ENCODE results near the gene ZNF429. TPM values are rescaled to one million over a fixed set of nuclear protein-coding genes. Genes with fewer than 3 reads are reported as not detected.

ZNF429 gene
- total RNA-seq, 1 donor from 2014 or later = 6.3 TPM

DNA sequence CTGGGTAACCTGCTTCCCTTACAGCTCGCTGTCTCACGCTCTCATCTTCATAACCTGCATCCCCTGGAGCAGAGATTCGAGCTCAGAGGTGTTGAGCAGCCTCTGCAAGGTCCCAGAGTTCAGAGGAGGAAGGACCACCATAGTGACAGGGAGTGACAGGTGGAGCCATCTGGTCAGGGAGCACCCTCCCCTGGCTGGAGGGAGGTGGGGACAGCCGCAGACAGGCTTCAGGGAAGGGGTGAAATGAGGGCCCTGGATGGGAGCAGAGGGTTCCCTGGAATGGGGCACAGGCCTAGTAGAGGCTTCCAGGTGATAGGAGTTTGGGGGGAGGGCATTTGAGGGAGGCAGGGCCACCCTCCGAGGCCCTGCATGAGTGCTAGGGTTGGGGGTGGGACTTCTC lies 82.1 kb downstream of the ZNF429 start:
- H3K4me3 ChIP-seq (ENCODE audit: low read depth, low read length) = no peak overlapping the region
- peaks cover 2% of the 10 kb centered on the region for H3K27me3 ChIP-seq (ENCODE audit: control insufficient read depth, insufficient read depth, low read length)
- H3K36me3 ChIP-seq (ENCODE audit: control insufficient read depth, insufficient read depth, low read length) = no peaks in the 10 kb centered on the region
- no peak for TF ChIP-seq CTCF (IDR thresholded peaks at IDR 0.05; ENCODE audit: insufficient read depth, low read length, poor library complexity, severe bottlenecking)
- no peak for DNase-seq (ENCODE audit: low read depth)

DNA sequence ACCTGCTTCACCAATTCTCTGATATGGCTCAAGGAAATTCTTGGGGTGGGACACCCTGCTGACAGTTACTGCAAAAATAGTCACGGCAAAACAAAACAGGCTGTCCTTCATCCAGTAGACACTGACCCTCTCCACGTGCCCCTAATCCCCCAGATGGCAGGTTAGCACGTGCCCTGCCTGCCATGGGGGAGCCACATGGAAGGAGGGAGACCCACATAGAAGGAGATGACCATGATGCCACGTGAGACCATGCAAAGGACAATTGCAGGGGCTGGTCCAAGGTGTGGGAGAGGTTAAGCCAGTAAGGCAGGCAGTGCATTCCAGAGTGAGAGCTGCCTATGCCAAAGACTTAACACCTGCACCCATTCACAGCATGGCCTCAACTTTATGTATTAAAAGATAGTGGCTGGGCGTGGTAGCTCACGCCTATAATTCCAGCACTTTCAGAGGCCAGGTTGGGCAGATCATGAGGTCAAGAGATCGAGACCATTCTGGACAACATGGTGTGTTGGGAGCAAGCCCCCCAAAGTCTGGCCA lies 82.7 kb downstream of the ZNF429 start:
- Histone ChIP-seq H3K27me3 (ENCODE audit: control insufficient read depth, insufficient read depth, low read length) (peaks cover 2% of the 10 kb centered on the region), H3K36me3 (ENCODE audit: control insufficient read depth, insufficient read depth, low read length) (no peaks in the 10 kb centered on the region), H3K4me3 (ENCODE audit: low read depth, low read length) (no peak overlapping the region)
- DNase-seq (ENCODE audit: low read depth) = no peak
- TF ChIP-seq CTCF (IDR thresholded peaks at IDR 0.05; ENCODE audit: insufficient read depth, low read length, poor library complexity, severe bottlenecking) = no peak

DNA sequence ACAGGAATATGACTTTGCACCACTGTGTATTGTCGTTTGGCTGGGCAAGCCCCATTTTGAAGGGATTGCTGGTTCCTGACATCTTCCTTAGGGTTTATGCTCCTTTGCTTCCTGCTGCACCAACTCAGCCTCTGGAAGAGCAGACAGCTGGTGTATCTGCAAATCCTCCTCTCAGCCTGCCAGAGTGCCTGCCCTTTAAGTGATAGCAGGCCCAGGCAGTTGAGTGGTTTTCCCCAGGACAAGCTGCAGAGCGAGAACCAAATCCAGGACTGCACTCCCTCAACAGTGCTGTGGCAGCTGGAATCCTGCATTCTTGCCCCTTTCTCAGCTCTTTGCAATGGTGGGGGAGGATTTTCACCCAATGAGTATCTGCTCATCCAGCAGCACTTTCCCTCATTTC lies 85.5 kb downstream of the ZNF429 start:
- no peaks in the 10 kb centered on the region for H3K36me3 ChIP-seq (ENCODE audit: control insufficient read depth, insufficient read depth, low read length)
- H3K27me3 ChIP-seq (ENCODE audit: control insufficient read depth, insufficient read depth, low read length) = peaks cover 2% of the 10 kb centered on the region
- no peak for DNase-seq (ENCODE audit: low read depth)
- no peak for TF ChIP-seq CTCF (IDR thresholded peaks at IDR 0.05; ENCODE audit: insufficient read depth, low read length, poor library complexity, severe bottlenecking)
- no peak overlapping the region for H3K4me3 ChIP-seq (ENCODE audit: low read depth, low read length)

DNA sequence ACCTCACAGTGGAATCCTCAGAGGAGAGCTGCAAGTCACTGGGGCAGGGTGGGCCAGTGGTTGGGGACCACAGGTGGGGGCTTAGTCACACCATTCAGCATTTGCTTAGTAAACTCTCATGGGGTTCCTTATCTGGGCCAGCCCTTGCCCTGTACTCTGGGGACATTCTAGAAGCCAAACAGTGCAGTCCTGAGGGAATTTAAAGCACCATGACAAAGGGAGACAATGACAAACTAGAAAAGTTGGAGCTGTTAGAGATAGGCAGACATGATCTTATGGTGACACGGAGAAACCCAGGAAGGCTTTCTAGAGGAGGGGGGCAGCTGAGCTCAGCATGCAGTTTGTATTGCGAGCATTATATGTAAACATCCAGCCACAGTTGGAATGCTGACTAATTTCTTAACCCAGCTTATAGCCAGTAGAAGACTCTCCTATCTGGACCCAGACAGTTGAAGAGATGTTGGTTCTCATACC lies 87.6 kb downstream of the ZNF429 start:
- TF ChIP-seq CTCF (IDR thresholded peaks at IDR 0.05; ENCODE audit: insufficient read depth, low read length, poor library complexity, severe bottlenecking) = no peak
- no peak for DNase-seq (ENCODE audit: low read depth)
- Histone ChIP-seq H3K27me3 (ENCODE audit: control insufficient read depth, insufficient read depth, low read length) (no peaks in the 10 kb centered on the region), H3K4me3 (ENCODE audit: low read depth, low read length) (no peak overlapping the region), H3K36me3 (ENCODE audit: control insufficient read depth, insufficient read depth, low read length) (no peaks in the 10 kb centered on the region)

- no peak for DNase-seq (ENCODE audit: low read depth)
- no peak overlapping the region for H3K4me3 ChIP-seq (ENCODE audit: low read depth, low read length)
- no peaks in the 10 kb centered on the region for H3K36me3 ChIP-seq (ENCODE audit: control insufficient read depth, insufficient read depth, low read length)
- TF ChIP-seq CTCF (IDR thresholded peaks at IDR 0.05; ENCODE audit: insufficient read depth, low read length, poor library complexity, severe bottlenecking) = no peak
- H3K27me3 ChIP-seq (ENCODE audit: control insufficient read depth, insufficient read depth, low read length) = no peaks in the 10 kb centered on the region
Observed at GRCh38 chr19:21593502-21593901, 88.1 kb downstream of the ZNF429 start.

All from kidney epithelial cell (primary cell).